ENCODE data around the gene ELL2.

ELL2 gene

GRCh38 chr5:95993266-95993665 lies 31.6 kb upstream of the ELL2 start:
- CTCF ChIA-PET: interaction anchor here (0.9 kb wide), 1 partner anchor 19 kb away, joined by 4 read pairs; no protein-coding TSS in a partner anchor
- no peak for TF ChIP-seq CTCF (IDR thresholded peaks at IDR 0.05; ENCODE audit: control extremely low read depth, extremely low read depth, low read depth, missing control alignments)
- DNase-seq (ENCODE audit: extremely low spot score): no peak
- POLR2A ChIA-PET: no interaction called here

GRCh38 chr5:95989283-95990048 lies 27.8 kb upstream of the ELL2 start:
- ChIA-PET POLR2A (no interaction called here), CTCF (interaction anchor here (1.0 to 4.3 kb wide), 5 partner anchors 12 to 347 kb away, joined by 3 to 12 read pairs (median 5); no protein-coding TSS in a partner anchor)
- no peak for TF ChIP-seq CTCF (IDR thresholded peaks at IDR 0.05; ENCODE audit: control extremely low read depth, extremely low read depth, low read depth, missing control alignments)
- no peak for DNase-seq (ENCODE audit: extremely low spot score)

- no peak for DNase-seq (ENCODE audit: extremely low spot score)
- POLR2A ChIA-PET: no interaction called here
- CTCF ChIA-PET: interaction anchor here (0.8 to 4.3 kb wide), 7 partner anchors 9 to 350 kb away, joined by 3 to 12 read pairs (median 5); no protein-coding TSS in a partner anchor
- no peak for TF ChIP-seq CTCF (IDR thresholded peaks at IDR 0.05; ENCODE audit: control extremely low read depth, extremely low read depth, low read depth, missing control alignments)
Observed at GRCh38 chr5:95988877-95989276, 27.2 kb upstream of the ELL2 start.

GRCh38 chr5:95988094-95988493 lies 26.4 kb upstream of the ELL2 start:
- ChIA-PET POLR2A (no interaction called here), CTCF (interaction anchor here (0.8 to 4.3 kb wide), 9 partner anchors 8 to 351 kb away, joined by 3 to 12 read pairs (median 3); no protein-coding TSS in a partner anchor)
- no peak for DNase-seq (ENCODE audit: extremely low spot score)
- no peak for TF ChIP-seq CTCF (IDR thresholded peaks at IDR 0.05; ENCODE audit: control extremely low read depth, extremely low read depth, low read depth, missing control alignments)

GRCh38 chr5:95986937-95987520 lies 25.4 kb upstream of the ELL2 start:
- ChIA-PET POLR2A (no interaction called here), CTCF (interaction anchor here (0.9 to 4.3 kb wide), 9 partner anchors 8 to 42 kb away, joined by 3 to 12 read pairs (median 6); no protein-coding TSS in a partner anchor)
- TF ChIP-seq CTCF (IDR thresholded peaks at IDR 0.05; ENCODE audit: control extremely low read depth, extremely low read depth, low read depth, missing control alignments): no peak
- DNase-seq (ENCODE audit: extremely low spot score): no peak

GRCh38 chr5:95986001-95986400 lies 24.4 kb upstream of the ELL2 start:
- ChIA-PET CTCF (interaction anchor here (0.7 to 2.2 kb wide), 5 partner anchors 9 to 26 kb away, joined by 3 to 7 read pairs (median 6); no protein-coding TSS in a partner anchor), POLR2A (no interaction called here)
- no peak for TF ChIP-seq CTCF (IDR thresholded peaks at IDR 0.05; ENCODE audit: control extremely low read depth, extremely low read depth, low read depth, missing control alignments)
- no peak for DNase-seq (ENCODE audit: extremely low spot score)

Data from GM10248 (cell line).